Chondrocyte (in vitro differentiated cells): ENCODE data around the gene RNF19B. TPM values are rescaled to one million over a fixed set of nuclear protein-coding genes. Genes with fewer than 3 reads are reported as not detected.

Experiments used
- DNase-seq: peaks from one replicate; pipeline ENCODE4 v3.0.0; 2021; ENCODE audit warnings: mixed read lengths, low spot score
- H3K27ac Mint-ChIP-seq: one replicate; pipeline ENCODE4 v1.8.0; 2021; ENCODE audit warnings: mild to moderate bottlenecking, moderate library complexity, mixed read lengths; ENCODE audit not compliant: unreplicated experiment
- H3K27me3 Mint-ChIP-seq: 2 replicates; pipeline ENCODE4 v1.8.0; 2021; ENCODE audit warnings: low read depth, mixed read lengths
- H3K36me3 Mint-ChIP-seq: 2 replicates; pipeline ENCODE4 v1.8.0; 2021; ENCODE audit warnings: low read depth, mixed read lengths
- H3K4me1 Mint-ChIP-seq: 2 replicates; pipeline ENCODE4 v1.8.0; 2021; ENCODE audit warnings: low read depth, mild to moderate bottlenecking, mixed read lengths
- H3K4me3 Mint-ChIP-seq: one replicate; pipeline ENCODE4 v1.8.0; 2021; ENCODE audit warnings: mild to moderate bottlenecking, moderate library complexity, mixed read lengths; ENCODE audit not compliant: unreplicated experiment
- H3K9me3 Mint-ChIP-seq: 2 replicates; pipeline ENCODE4 v1.8.0; 2021; ENCODE audit warnings: low read depth, mixed read lengths
- total RNA-seq: library from RNA; stranded (reverse); gene quantifications from 3 replicates; pipeline ENCODE4 v1.2.1, GENCODE V29; 2021
- TF ChIP-seq, protein P1 (sequence below): fragments of 200-600 bp; sonication (generic); IDR thresholded peaks from 2 replicates; pipeline ENCODE4 v1.5.0; 2021; ENCODE audit warnings: antibody characterized with exemption, mild to moderate bottlenecking, moderate library complexity

Gene RNF19B
- total RNA-seq, 1 donor from 2014 or later = 17.4 TPM

DNA sequence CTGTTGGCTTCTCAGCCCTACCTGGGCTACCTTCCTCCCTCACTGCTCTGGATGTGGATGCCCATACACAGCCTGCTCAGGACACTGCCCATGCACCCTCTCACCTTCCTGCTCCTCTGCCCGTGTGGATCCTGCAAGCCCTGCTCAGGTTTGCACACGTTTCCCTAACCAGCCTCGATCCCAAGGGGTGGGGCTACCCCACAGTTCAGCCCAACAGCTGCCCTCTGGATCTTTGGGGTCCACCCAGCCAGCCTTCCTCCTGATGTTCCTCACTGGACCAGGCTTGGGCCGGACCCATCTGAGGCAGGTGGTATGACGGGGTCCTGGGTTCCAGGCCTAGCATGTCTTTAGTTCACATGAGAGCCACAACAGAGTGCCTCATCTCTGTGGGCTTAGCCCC, 68.2 kb downstream of the RNF19B start:
- H3K36me3 Mint-ChIP-seq = no peaks in the 10 kb centered on the region
- H3K27ac Mint-ChIP-seq = no peak overlapping the region
- H3K9me3 Mint-ChIP-seq = no peaks in the 10 kb centered on the region
- peaks cover 20% of the 10 kb centered on the region for H3K4me1 Mint-ChIP-seq
- DNase-seq = peak; percentile 56
- peaks cover 10% of the 10 kb centered on the region for H3K27me3 Mint-ChIP-seq
- H3K4me3 Mint-ChIP-seq = no peak overlapping the region
- TF ChIP-seq, protein P1, sequence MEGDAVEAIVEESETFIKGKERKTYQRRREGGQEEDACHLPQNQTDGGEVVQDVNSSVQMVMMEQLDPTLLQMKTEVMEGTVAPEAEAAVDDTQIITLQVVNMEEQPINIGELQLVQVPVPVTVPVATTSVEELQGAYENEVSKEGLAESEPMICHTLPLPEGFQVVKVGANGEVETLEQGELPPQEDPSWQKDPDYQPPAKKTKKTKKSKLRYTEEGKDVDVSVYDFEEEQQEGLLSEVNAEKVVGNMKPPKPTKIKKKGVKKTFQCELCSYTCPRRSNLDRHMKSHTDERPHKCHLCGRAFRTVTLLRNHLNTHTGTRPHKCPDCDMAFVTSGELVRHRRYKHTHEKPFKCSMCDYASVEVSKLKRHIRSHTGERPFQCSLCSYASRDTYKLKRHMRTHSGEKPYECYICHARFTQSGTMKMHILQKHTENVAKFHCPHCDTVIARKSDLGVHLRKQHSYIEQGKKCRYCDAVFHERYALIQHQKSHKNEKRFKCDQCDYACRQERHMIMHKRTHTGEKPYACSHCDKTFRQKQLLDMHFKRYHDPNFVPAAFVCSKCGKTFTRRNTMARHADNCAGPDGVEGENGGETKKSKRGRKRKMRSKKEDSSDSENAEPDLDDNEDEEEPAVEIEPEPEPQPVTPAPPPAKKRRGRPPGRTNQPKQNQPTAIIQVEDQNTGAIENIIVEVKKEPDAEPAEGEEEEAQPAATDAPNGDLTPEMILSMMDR = no peak

GRCh38 chr1:32895325-32896215, 69.0 kb downstream of the RNF19B start:
- Mint-ChIP-seq H3K36me3 (no peaks in the 10 kb centered on the region), H3K9me3 (no peaks in the 10 kb centered on the region), H3K27ac (no peak overlapping the region), H3K4me3 (no peak overlapping the region), H3K4me1 (peaks cover 17% of the 10 kb centered on the region), H3K27me3 (peaks cover 15% of the 10 kb centered on the region)
- TF ChIP-seq, protein P1 = no peak
- DNase-seq = peak; percentile 70

DNA sequence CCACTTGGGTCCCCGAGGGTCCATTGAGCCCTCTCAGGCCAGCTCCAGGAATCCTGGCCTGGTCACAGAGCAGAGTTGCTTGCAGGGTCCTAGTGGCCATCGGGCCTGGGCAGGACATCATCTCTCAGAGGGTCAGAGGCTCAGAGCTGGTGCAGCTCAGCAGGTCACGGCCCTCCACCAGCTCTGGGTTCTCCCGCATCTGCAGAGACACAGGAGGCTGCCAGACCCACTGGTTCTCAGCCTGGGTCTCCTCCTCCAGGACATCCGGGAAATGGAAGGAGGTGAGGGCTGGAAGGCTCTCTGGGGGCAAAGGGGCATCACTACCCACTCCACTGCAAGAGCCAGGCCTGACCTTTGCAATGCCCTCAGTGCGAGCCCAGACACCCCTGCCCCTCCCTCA, 69.9 kb downstream of the RNF19B start:
- DNase-seq = peak; percentile 63
- TF ChIP-seq, protein P1 = no peak
- Mint-ChIP-seq H3K4me1 (peaks cover 14% of the 10 kb centered on the region), H3K9me3 (no peaks in the 10 kb centered on the region), H3K4me3 (no peak overlapping the region), H3K36me3 (no peaks in the 10 kb centered on the region), H3K27ac (no peak overlapping the region), H3K27me3 (peaks cover 19% of the 10 kb centered on the region)

DNA sequence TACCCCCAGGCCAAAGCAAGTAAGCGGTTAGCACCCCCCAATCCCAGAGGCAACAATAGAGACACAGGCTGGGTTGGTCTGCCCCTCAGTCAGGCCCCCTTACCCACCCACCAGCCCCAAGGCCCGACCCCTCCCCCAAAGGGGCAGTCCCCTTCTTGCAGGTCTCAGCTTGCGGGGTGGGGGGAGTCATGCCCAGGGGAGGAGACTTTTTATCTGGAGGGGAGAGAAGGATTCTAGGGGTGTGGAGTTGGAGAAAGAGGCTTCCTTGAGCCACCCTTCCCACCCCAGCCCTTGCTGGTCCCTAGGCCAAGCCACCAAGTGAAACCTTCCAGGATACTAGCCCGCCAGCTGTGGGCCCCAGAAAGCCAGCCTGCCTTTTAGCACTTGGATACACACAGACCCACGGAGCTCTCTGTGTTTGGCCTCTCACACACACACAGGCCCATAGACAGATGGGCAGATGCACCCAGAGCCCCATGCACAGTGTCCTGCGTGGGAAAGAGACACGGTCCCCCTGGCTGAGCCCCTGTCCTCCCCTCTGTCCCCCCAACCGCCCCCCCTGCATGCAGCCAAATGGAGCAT, 70.5 kb downstream of the RNF19B start:
- H3K27ac Mint-ChIP-seq = no peak overlapping the region

More for the DNA sequence above, 70.5 kb downstream of the RNF19B start:
- DNase-seq = peak; percentile 52
- Mint-ChIP-seq H3K9me3 (no peaks in the 10 kb centered on the region), H3K27me3 (peaks cover 24% of the 10 kb centered on the region), H3K36me3 (no peaks in the 10 kb centered on the region), H3K4me3 (peak overlapping the region; percentile 69), H3K4me1 (peaks cover 14% of the 10 kb centered on the region)
- TF ChIP-seq, protein P1 = no peak
